Activated CD8-positive, alpha-beta memory T cell treated with anti-CD3 and anti-CD28 coated beads, Interleukin-2, amount 50 U/mL, for 24 hours (primary cell): Measurements from ENCODE around the gene GLIS2.

ENCODE experiments used
- DNase-seq: peaks from one replicate; pipeline ENCODE4 v3.0.0-alpha.2; 2020; ENCODE audit errors: extremely low read depth

Gene GLIS2

GRCh38 chr16:4381935-4382794 is 66.3 kb downstream of the GLIS2 start:
- no peak for DNase-seq

GRCh38 chr16:4382795-4383357 is 67.0 kb downstream of the GLIS2 start:
- DNase-seq = no peak

GRCh38 chr16:4383591-4384444 is 68.0 kb downstream of the GLIS2 start:
- no peak for DNase-seq

- no peak for DNase-seq
Measured at GRCh38 chr16:4384509-4384942, 68.7 kb downstream of the GLIS2 start.

GRCh38 chr16:4385066-4385788 is 69.4 kb downstream of the GLIS2 start:
- DNase-seq = no peak

- DNase-seq = no peak
Measured at GRCh38 chr16:4385789-4386450, 70.1 kb downstream of the GLIS2 start.

- no peak for DNase-seq
Measured at GRCh38 chr16:4386451-4386805, 70.6 kb downstream of the GLIS2 start.

GRCh38 chr16:4386951-4387565 is 71.2 kb downstream of the GLIS2 start:
- no peak for DNase-seq

- no peak for DNase-seq
Measured at GRCh38 chr16:4387781-4388180, 71.9 kb downstream of the GLIS2 start.

- no peak for DNase-seq
Measured at GRCh38 chr16:4388271-4389021, 72.6 kb downstream of the GLIS2 start.
